ENCODE measurements around the gene ATXN7L1.

GRCh38 chr7:105807448-105807762 lies 69.0 kb downstream of the ATXN7L1 start:
- TF ChIP-seq POLR2A (IDR thresholded peaks at IDR 0.05) (no peak), CTCF (IDR thresholded peaks at IDR 0.05) (no peak)

Data from gastroesophageal sphincter (tissue), 3 donors.